K562 (cell line): ENCODE results near the gene TMEM86A. TPM values are rescaled to one million over a fixed set of nuclear protein-coding genes. Genes with fewer than 3 reads are reported as not detected.
A peak's percentile ranks its signal among the peaks of the same experiment; 100 is the strongest.

Experiments used
- ATAC-seq: fragments of 200-7000 bp; cut with Tn5 transposase; 3 replicates; pipeline ENCODE4 v1.9.1; 2020; ENCODE audit warnings: moderate library complexity
- BruUV-seq: library from RNA; stranded (reverse); fragments of 400-500 nt; replicated peaks from 2 replicates; lab custom pipeline; 2021; lab: Mats Ljungman, UMichigan
- CTCF ChIA-PET: fragments of 300-600 bp; formaldehyde crosslinking; extraction: SDS; loops from one replicate; lab custom pipeline; 2021; ENCODE audit warnings: low intra/inter-chr PET ratio; lab: Yijun Ruan, JAX
- POLR2A ChIA-PET: fragments of 300-600, 350-650 bp; sonication (Branson Sonifier 250); formaldehyde crosslinking; extraction: SDS; loops from one replicate; lab custom pipeline; 2021; ENCODE audit warnings: antibody characterized with exemption, inconsistent platforms; lab: Yijun Ruan, JAX
- DNase-seq, 4 experiments: peaks; one replicate each; pipeline versions ENCODE4 v3.0.0 to v3.0.0-alpha.2; 2011 to 2018; ENCODE audit warnings: low spot score in 3 of 4, mixed read lengths in 3 of 4; ENCODE audit errors: extremely low read depth in 1 of 4
- FAIRE-seq: peaks from 2 replicates; lab custom pipeline; 2011; peaks lifted over from hg19 to GRCh38; lab: Jason Lieb, UNC
- H2AFZ ChIP-seq: 2 replicates; pipeline ENCODE4 v1.6.0; 2011; ENCODE audit warnings: low read depth, low read length, control low read depth, inconsistent platforms
- H3K27ac ChIP-seq: fragments of 200-600 bp; 3 replicates; pipeline ENCODE4 v1.8.0; 2011; ENCODE audit warnings: low read depth, mild to moderate bottlenecking, control low read depth, inconsistent platforms, low read length, moderate library complexity, mixed read lengths; ENCODE audit errors: extremely low read depth
- H3K27me3 ChIP-seq, 2 experiments: fragments of 300-600 bp in 1 of 2; 2 replicates in 1 of 2; 3 replicates in 1 of 2; pipeline versions ENCODE4 v1.6.0 to v1.8.0; 2011; ENCODE audit warnings: inconsistent platforms in 2 of 2, low read length in 2 of 2, mild to moderate bottlenecking in 1 of 2, mixed read lengths in 1 of 2, moderate library complexity in 1 of 2; ENCODE audit not compliant: control insufficient read depth in 2 of 2, insufficient read depth in 2 of 2
- H3K36me3 ChIP-seq: fragments of 300-600 bp; 3 replicates; pipeline ENCODE4 v1.8.0; 2011; ENCODE audit warnings: mild to moderate bottlenecking, low read length, inconsistent platforms; ENCODE audit not compliant: control insufficient read depth, insufficient read depth
- H3K4me1 ChIP-seq, 2 experiments: fragments of 200-600 bp in 1 of 2; replicated peaks in 1 of 2; 2 replicates in 1 of 2; 3 replicates in 1 of 2; pipeline versions ENCODE4 v1.5.1 to v1.8.0; 2011; ENCODE audit warnings: inconsistent platforms in 2 of 2, low read length in 2 of 2, mild to moderate bottlenecking in 1 of 2, mixed read lengths in 1 of 2, moderate library complexity in 1 of 2; ENCODE audit not compliant: control insufficient read depth in 2 of 2, insufficient read depth in 2 of 2
- H3K4me2 ChIP-seq: 2 replicates; pipeline ENCODE4 v1.6.1; 2011; ENCODE audit warnings: low read length, control low read depth, inconsistent platforms, mixed read lengths; ENCODE audit not compliant: insufficient read depth
- H3K4me3 ChIP-seq: fragments of 200-600 bp; sonication (generic), shearing (Covaris generic); 2 replicates; pipeline ENCODE4 v1.5.1; 2016; ENCODE audit warnings: control low read depth, inconsistent platforms
- H3K79me2 ChIP-seq: fragments of 200-600 bp; 3 replicates; pipeline ENCODE4 v1.8.0; 2011; ENCODE audit warnings: low read length, inconsistent platforms; ENCODE audit not compliant: control insufficient read depth, insufficient read depth
- H3K9ac ChIP-seq, 2 experiments: 2 replicates each; pipeline versions ENCODE4 v1.6.0 to v1.6.1; 2011; ENCODE audit warnings: low read depth in 2 of 2, low read length in 2 of 2, control low read depth in 1 of 2, inconsistent platforms in 1 of 2, mild to moderate bottlenecking in 1 of 2, mixed read lengths in 1 of 2; ENCODE audit not compliant: insufficient read depth in 1 of 2
- H3K9me1 ChIP-seq: one replicate; pipeline ENCODE4 v1.6.0; 2011; ENCODE audit warnings: inconsistent platforms, mild to moderate bottlenecking, low read length, moderate library complexity; ENCODE audit not compliant: control insufficient read depth, insufficient read depth
- H3K9me3 ChIP-seq: replicated peaks from 2 replicates; pipeline ENCODE4 v1.5.1; 2011; ENCODE audit warnings: low read depth, low read length, inconsistent platforms; ENCODE audit not compliant: control insufficient read depth, insufficient read depth
- H4K20me1 ChIP-seq: replicated peaks from 2 replicates; pipeline ENCODE4 v1.6.1; 2011; ENCODE audit warnings: low read length, inconsistent platforms, mixed read lengths; ENCODE audit not compliant: control insufficient read depth, insufficient read depth
- JUNB ChIP-seq: fragments of 450-650 bp; formaldehyde crosslinking; conservative IDR thresholded peaks from 2 replicates; pipeline ENCODE4 v1.4.0; 2020; ENCODE audit warnings: mild to moderate bottlenecking
- WGBS: fragments of 100-300 bp; shearing (Covaris generic); methylation state at CpG from one replicate; pipeline ENCODE4 v1.1.6; 2016; ENCODE audit warnings: low coverage, mixed read lengths; ENCODE audit not compliant: insufficient coverage; ENCODE audit errors: missing lambda C conversion rate; 5-methylcytosine and 5-hydroxymethylcytosine counted together
- in situ Hi-C: fragments of 300-500 bp; cut with MboI; formaldehyde crosslinking; loops from 4 replicates; pipeline ENCODE4 v1.15.0; 2018; ENCODE audit warnings: inconsistent platforms, mixed read lengths
- intact Hi-C: fragments of 100-400 bp; cut with micrococcal nuclease; formaldehyde crosslinking; loops from 2 replicates; pipeline ENCODE4 v1.14.2; 2022
- polyA plus RNA-seq, 8 experiments: library from polyadenylated mRNA; depleted of rRNA in 4 of 8; stranded (reverse) in 5 of 8; unstranded in 3 of 8; fragments of >200 nt; fragmentation: Nextera tagmentation in 2 of 8; fragmentation: Illumina TruSeq in 1 of 8; extraction: Ambion mirVana in 2 of 8; extraction: Trizol in 1 of 8; gene quantifications; 2 replicates each; pipeline versions ENCODE4 v1.2.1 to v1.2.3, GENCODE V29; 2011 to 2014; ENCODE audit warnings: inconsistent platforms in 1 of 8, missing spikeins in 1 of 8
- total RNA-seq, 7 experiments: library from RNA; depleted of rRNA in 6 of 7; stranded (reverse); fragments of >200 nt in 6 of 7; fragmentation: Illumina TruSeq in 2 of 7; extraction: Trizol in 2 of 7; gene quantifications; 2 replicates each; pipeline versions ENCODE4 v1.2.1 to v1.2.3, GENCODE V29; 2011 to 2021; ENCODE audit warnings: low replicate concordance in 1 of 7
- TF ChIP-seq, protein P1 (sequence below), 3 experiments: IDR thresholded peaks in 2 of 3; conservative IDR thresholded peaks in 1 of 3; 2 replicates each; pipeline ENCODE4 v1.5.1; 2011 to 2012; ENCODE audit warnings: low read length in 3 of 3, mild to moderate bottlenecking in 3 of 3, control low read depth in 2 of 3, improper control_type of control experiment in 1 of 3, inconsistent platforms in 1 of 3, low read depth in 1 of 3, mixed read lengths in 1 of 3, moderate library complexity in 1 of 3; ENCODE audit not compliant: insufficient read depth in 2 of 3

The TMEM86A gene
- total and polyA plus RNA-seq, 9 of the 15 experiments (the other 6 are each of a cell fraction or from before 2014, with no cell fraction given) = 0.22 to 1.3 (median 0.40) TPM; not detected in 2

DNA sequence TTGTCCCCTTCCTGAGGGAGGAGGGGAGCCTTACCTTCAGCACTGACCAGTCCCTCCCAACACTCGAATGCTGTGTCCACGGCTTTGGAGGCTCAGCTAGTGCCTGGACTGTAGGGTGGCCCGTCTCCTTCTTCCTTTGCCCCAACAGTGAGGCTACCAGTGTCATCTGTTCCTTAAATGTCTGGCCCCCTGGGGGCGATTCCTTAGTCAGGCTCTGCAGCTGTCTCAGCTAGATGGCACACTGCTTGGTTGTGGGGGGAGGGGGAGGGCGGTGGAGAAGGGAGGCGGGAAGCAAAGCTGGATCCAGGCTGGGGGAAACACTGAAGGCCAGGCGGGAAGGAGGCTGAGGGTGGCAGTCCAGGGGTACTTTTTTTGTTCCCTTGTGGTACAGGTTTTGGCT, 27.5 kb downstream of the TMEM86A start, which contains the start of gene IGSF22:
TSS of gene IGSF22 (minus strand) at position 149 of the 400 bp plus-strand sequence. CDS start 1,952 bp downstream, outside the sequence.
- POLR2A ChIA-PET = interaction anchor here (0.7 kb wide), 1 partner anchor 92 kb away, joined by 3 read pairs; the partner anchor contains the start of gene SPTY2D1
- no TSS peak for BruUV-seq
- Histone ChIP-seq H3K79me2 (no peaks in the 10 kb centered on the region), H3K9ac (0 out of 4 replicates have a peak within 1 kb of the TSS, but pooled peaks of 1 of the 2 experiments have one; percentile 16), H3K36me3 (no peaks in the 10 kb centered on the region), H3K27me3 (peaks cover 0 to 34% of the 10 kb centered on the region in 2 experiments; a peak in 2 of 5 replicates), H2AFZ (no peak within 1 kb of the TSS), H3K27ac (no peak within 1 kb of the TSS), H3K4me3 (no peak within 1 kb of the TSS), H3K4me1 (peaks cover 2 to 12% of the 10 kb centered on the region in 2 experiments; a peak in 3 of 5 replicates), H3K9me1 (no peaks in the 10 kb centered on the region), H3K4me2 (no peak within 1 kb of the TSS), H4K20me1 (no peaks in the 10 kb centered on the region), H3K9me3 (no peaks in the 10 kb centered on the region)
- CTCF ChIA-PET = no interaction called here
- TF ChIP-seq, protein P1, sequence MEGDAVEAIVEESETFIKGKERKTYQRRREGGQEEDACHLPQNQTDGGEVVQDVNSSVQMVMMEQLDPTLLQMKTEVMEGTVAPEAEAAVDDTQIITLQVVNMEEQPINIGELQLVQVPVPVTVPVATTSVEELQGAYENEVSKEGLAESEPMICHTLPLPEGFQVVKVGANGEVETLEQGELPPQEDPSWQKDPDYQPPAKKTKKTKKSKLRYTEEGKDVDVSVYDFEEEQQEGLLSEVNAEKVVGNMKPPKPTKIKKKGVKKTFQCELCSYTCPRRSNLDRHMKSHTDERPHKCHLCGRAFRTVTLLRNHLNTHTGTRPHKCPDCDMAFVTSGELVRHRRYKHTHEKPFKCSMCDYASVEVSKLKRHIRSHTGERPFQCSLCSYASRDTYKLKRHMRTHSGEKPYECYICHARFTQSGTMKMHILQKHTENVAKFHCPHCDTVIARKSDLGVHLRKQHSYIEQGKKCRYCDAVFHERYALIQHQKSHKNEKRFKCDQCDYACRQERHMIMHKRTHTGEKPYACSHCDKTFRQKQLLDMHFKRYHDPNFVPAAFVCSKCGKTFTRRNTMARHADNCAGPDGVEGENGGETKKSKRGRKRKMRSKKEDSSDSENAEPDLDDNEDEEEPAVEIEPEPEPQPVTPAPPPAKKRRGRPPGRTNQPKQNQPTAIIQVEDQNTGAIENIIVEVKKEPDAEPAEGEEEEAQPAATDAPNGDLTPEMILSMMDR (IDR thresholded peaks at IDR 0.05 in 2 of 3, conservative IDR thresholded peaks at IDR 0.05 in 1 of 3; ENCODE audit: insufficient read depth in 2 of 3, low read depth in 1 of 3, low read length in 3 of 3) = 0 out of 6 replicates have a peak, but pooled peaks of 1 of the 3 experiments have one; percentile 3
- no peak for TF ChIP-seq JUNB
- DNase-seq = peak in 1 of 4 experiments; percentile 22
- no peak for ATAC-seq
- no peak for FAIRE-seq
- intact Hi-C loops (no loop called here), in situ Hi-C loops (loop anchor here (25.0 kb wide), 1 partner anchor 189 kb away; the partner anchor contains the start of gene TSG101)
- WGBS = 9% methylated on average over 4 of the region's 7 CpGs
